Endothelial cell of umbilical vein (primary cell): ENCODE results near the gene FSTL4. TPM values are rescaled to one million over a fixed set of nuclear protein-coding genes. Genes with fewer than 3 reads are reported as not detected.

Experiments
- BruUV-seq: library from RNA; stranded (reverse); fragments of 400-500 nt; replicated peaks from 2 replicates; lab custom pipeline; 2021; lab: Mats Ljungman, UMichigan
- CTCF ChIA-PET: fragments of 300-600, 350-600 bp; sonication (Branson Sonifier 250); formaldehyde crosslinking; loops from one replicate; lab custom pipeline; 2021; ENCODE audit warnings: antibody characterized with exemption, inconsistent platforms; lab: Charles Lee
- POLR2A ChIA-PET: fragments of 300-600, 350-600 bp; sonication (Branson Sonifier 250); formaldehyde crosslinking; loops from one replicate; lab custom pipeline; 2021; ENCODE audit warnings: antibody characterized with exemption, inconsistent platforms; lab: Charles Lee
- DNase-seq: peaks from one replicate; pipeline ENCODE4 v3.0.0-alpha.2; 2011; ENCODE audit warnings: low read depth, low spot score
- FAIRE-seq: peaks from 2 replicates; lab custom pipeline; 2011; peaks lifted over from hg19 to GRCh38; lab: Jason Lieb, UNC
- H2AFZ ChIP-seq: 2 replicates; pipeline ENCODE4 v1.6.0; 2012; ENCODE audit warnings: low read depth, low read length, control low read depth, inconsistent platforms
- H3K27ac ChIP-seq: 2 replicates; pipeline ENCODE4 v1.5.1; 2011; ENCODE audit warnings: low read depth, mild to moderate bottlenecking, control low read depth, low read length, moderate library complexity; ENCODE audit not compliant: insufficient read depth
- H3K27me3 ChIP-seq, 2 experiments: 2 replicates each; pipeline versions ENCODE4 v1.6.0 to v1.6.1; 2011; ENCODE audit warnings: low read length in 2 of 2, mixed read lengths in 1 of 2; ENCODE audit not compliant: control insufficient read depth in 2 of 2, insufficient read depth in 2 of 2
- H3K36me3 ChIP-seq, 2 experiments: 2 replicates in 1 of 2; 3 replicates in 1 of 2; pipeline ENCODE4 v1.5.1; 2011; ENCODE audit warnings: low read length in 2 of 2, mild to moderate bottlenecking in 1 of 2, moderate library complexity in 1 of 2; ENCODE audit not compliant: control insufficient read depth in 2 of 2, insufficient read depth in 2 of 2; ENCODE audit errors: extremely low read depth in 1 of 2
- H3K4me1 ChIP-seq: 3 replicates; pipeline ENCODE4 v1.5.1; 2011; ENCODE audit warnings: mild to moderate bottlenecking, low read length; ENCODE audit not compliant: control insufficient read depth, insufficient read depth; ENCODE audit errors: extremely low read depth
- H3K4me2 ChIP-seq: 2 replicates; pipeline ENCODE4 v1.6.1; 2011; ENCODE audit warnings: low read length, control low read depth, mixed read lengths; ENCODE audit not compliant: insufficient read depth
- H3K4me3 ChIP-seq, 3 experiments: fragments of 200-600 bp in 1 of 3; sonication (generic), shearing (Covaris generic) in 1 of 3; replicated peaks in 1 of 3; 2 replicates each; pipeline ENCODE4 v1.5.1; 2011 to 2016; ENCODE audit warnings: control low read depth in 3 of 3, low read length in 3 of 3, mild to moderate bottlenecking in 2 of 3, inconsistent platforms in 1 of 3, low read depth in 1 of 3, moderate library complexity in 1 of 3; ENCODE audit not compliant: insufficient read depth in 1 of 3
- H3K79me2 ChIP-seq: 2 replicates; pipeline ENCODE4 v1.6.0; 2012; ENCODE audit warnings: low read length, inconsistent platforms; ENCODE audit not compliant: control insufficient read depth, insufficient read depth
- H3K9ac ChIP-seq: replicated peaks from 2 replicates; pipeline ENCODE3; 2011; ENCODE audit warnings: low read length, control low read depth; ENCODE audit not compliant: insufficient read depth; ENCODE audit errors: extremely low read depth
- H3K9me1 ChIP-seq: replicated peaks from 3 replicates; pipeline ENCODE4 v1.6.0; 2011; ENCODE audit warnings: mild to moderate bottlenecking, low read length; ENCODE audit not compliant: control insufficient read depth, insufficient read depth; ENCODE audit errors: extremely low read depth
- H3K9me3 ChIP-seq: replicated peaks from 2 replicates; pipeline ENCODE4 v1.5.1; 2012; ENCODE audit warnings: low read length, inconsistent platforms; ENCODE audit not compliant: control insufficient read depth, insufficient read depth
- H4K20me1 ChIP-seq: replicated peaks from 2 replicates; pipeline ENCODE3; 2011; ENCODE audit warnings: mild to moderate bottlenecking, low read length; ENCODE audit not compliant: control insufficient read depth, insufficient read depth; ENCODE audit errors: extremely low read depth
- EZH2 ChIP-seq: IDR thresholded peaks from 2 replicates; pipeline ENCODE4 v1.6.1; 2012; ENCODE audit warnings: borderline replicate concordance, low read depth, mild to moderate bottlenecking, moderate library complexity, low read length, inconsistent platforms; ENCODE audit not compliant: severe bottlenecking
- FOS ChIP-seq: IDR thresholded peaks from 2 replicates; pipeline ENCODE4 v1.6.1; 2011; ENCODE audit warnings: mild to moderate bottlenecking, low read length, moderate library complexity, borderline replicate concordance; ENCODE audit not compliant: insufficient read depth
- GATA2 ChIP-seq: IDR thresholded peaks from 2 replicates; pipeline ENCODE4 v1.7.0; 2011; ENCODE audit warnings: low read depth, mild to moderate bottlenecking, moderate library complexity, mixed read lengths, low read length; ENCODE audit not compliant: insufficient read length, insufficient read depth
- JUN ChIP-seq: IDR thresholded peaks from 2 replicates; pipeline ENCODE4 v1.6.1; 2011; ENCODE audit warnings: borderline replicate concordance, low read depth; ENCODE audit not compliant: insufficient read length, insufficient read depth
- MYC ChIP-seq: IDR thresholded peaks from one replicate; pipeline ENCODE4 v1.6.1; 2011; ENCODE audit warnings: mild to moderate bottlenecking, low read depth, low read length
- POLR2A ChIP-seq: IDR thresholded peaks from 2 replicates; pipeline ENCODE4 v1.6.1; 2012; ENCODE audit warnings: low read depth, mild to moderate bottlenecking, control low read depth, low read length
- POLR2AphosphoS5 ChIP-seq: IDR thresholded peaks from 2 replicates; pipeline ENCODE4 v1.6.1; 2012; ENCODE audit warnings: low read depth, mild to moderate bottlenecking, control low read depth, low read length, moderate library complexity; ENCODE audit not compliant: insufficient read depth
- dilution Hi-C: fragments of 300-500 bp; cut with MboI; formaldehyde crosslinking; loops from one replicate; pipeline ENCODE4 v1.15.0; 2019; ENCODE audit warnings: low sequenced_read_pairs; ENCODE audit not compliant: extremely low pct_ligation_motif_present
- intact Hi-C: fragments of 100-400 bp; cut with micrococcal nuclease; formaldehyde crosslinking; loops from one replicate; pipeline ENCODE4 v1.10.0; 2022
- polyA plus RNA-seq, 4 experiments: library from polyadenylated mRNA; depleted of rRNA in 3 of 4; stranded (reverse) in 3 of 4; unstranded in 1 of 4; fragments of >200 nt; gene quantifications; 2 replicates each; pipeline versions ENCODE4 v1.2.1 to v1.2.3, GENCODE V29; 2011 to 2012; ENCODE audit warnings: missing spikeins in 1 of 4
- total RNA-seq: library from RNA; stranded (reverse); gene quantifications from 2 replicates; pipeline ENCODE4 v1.2.3, GENCODE V29; 2021
- TF ChIP-seq, protein P1 (sequence below), 2 donors: IDR thresholded peaks; 1 replicate in 1 of 2; 2 replicates in 1 of 2; pipeline ENCODE4 v1.5.1; 2011; ENCODE audit warnings: low read length in 2 of 2, mild to moderate bottlenecking in 2 of 2, moderate library complexity in 2 of 2, control low read depth in 1 of 2, inconsistent platforms in 1 of 2, low read depth in 1 of 2; ENCODE audit not compliant: insufficient read depth in 1 of 2; ENCODE audit errors: extremely low read depth in 1 of 2
- TF ChIP-seq, protein P2 (sequence below): IDR thresholded peaks from 2 replicates; pipeline ENCODE4 v1.6.1; 2011; ENCODE audit not compliant: insufficient read depth, insufficient read length

Gene FSTL4
- total and polyA plus RNA-seq, 2 donors (not counting 3 experiments of a cell fraction or from before 2014, with no cell fraction given): 0.18 TPM; not detected in 1

GRCh38 chr5:133427121-133427777 lies 185.1 kb downstream of the FSTL4 start:
- H3K27ac ChIP-seq: no peak overlapping the region
- H3K9me3 ChIP-seq: no peaks in the 10 kb centered on the region
- H3K4me3 ChIP-seq: no peak overlapping the region
- no peak for TF ChIP-seq GATA2
- no peak for FAIRE-seq
- no peaks in the 10 kb centered on the region for H3K79me2 ChIP-seq
- no TSS peak for BruUV-seq
- intact Hi-C loops: no loop called here
- ChIA-PET CTCF (interaction anchor here (2.4 kb wide), 1 partner anchor 11 kb away, joined by 6 read pairs; no protein-coding TSS in a partner anchor), POLR2A (no interaction called here)
- H3K4me2 ChIP-seq: no peak overlapping the region
- DNase-seq: no peak
- H3K9me1 ChIP-seq: no peaks in the 10 kb centered on the region
- H3K36me3 ChIP-seq: no peaks in the 10 kb centered on the region
- no peak overlapping the region for H3K9ac ChIP-seq
- H3K4me1 ChIP-seq: no peaks in the 10 kb centered on the region
- no peaks in the 10 kb centered on the region for H4K20me1 ChIP-seq
- H3K27me3 ChIP-seq: peaks cover 7 to 10% of the 10 kb centered on the region in 2 experiments
- dilution Hi-C loops: no loop called here
- no peak overlapping the region for H2AFZ ChIP-seq

DNA sequence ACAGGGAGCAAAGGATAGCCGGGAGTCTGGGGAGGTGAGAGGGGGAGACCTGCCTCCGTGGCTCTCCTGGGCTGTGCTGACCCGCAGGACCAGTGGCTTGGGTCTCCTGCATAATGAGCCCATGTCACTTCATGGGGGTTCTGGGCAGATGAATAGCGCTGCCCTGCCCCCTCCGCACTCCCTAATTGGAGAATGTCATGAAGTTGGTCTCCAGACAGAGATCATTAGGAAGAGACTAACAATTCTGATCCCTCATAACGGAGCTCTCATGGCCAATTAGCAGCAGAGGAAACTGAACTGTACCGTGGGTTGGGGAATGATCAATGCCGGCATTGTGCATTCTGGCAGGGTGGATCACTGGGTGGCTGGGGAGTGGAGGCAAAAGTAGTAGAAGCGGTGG lies 186.1 kb downstream of the FSTL4 start:
- Histone ChIP-seq H3K4me1 (no peaks in the 10 kb centered on the region), H3K79me2 (no peaks in the 10 kb centered on the region), H3K36me3 (no peaks in the 10 kb centered on the region), H2AFZ (no peak overlapping the region), H3K9me3 (no peaks in the 10 kb centered on the region), H3K9ac (no peak overlapping the region), H4K20me1 (no peaks in the 10 kb centered on the region), H3K4me2 (no peak overlapping the region), H3K27me3 (peaks cover 3 to 7% of the 10 kb centered on the region in 2 experiments), H3K9me1 (no peaks in the 10 kb centered on the region), H3K4me3 (no peak overlapping the region), H3K27ac (no peak overlapping the region)
- CTCF ChIA-PET: interaction anchor here (1.1 to 2.4 kb wide), 4 partner anchors 12 to 519 kb away, joined by 3 to 6 read pairs (median 4); partner anchors contain the start of gene FSTL4
- dilution Hi-C loops (no loop called here), intact Hi-C loops (no loop called here)
- no TSS peak for BruUV-seq
- DNase-seq: no peak
- TF ChIP-seq, protein P1, sequence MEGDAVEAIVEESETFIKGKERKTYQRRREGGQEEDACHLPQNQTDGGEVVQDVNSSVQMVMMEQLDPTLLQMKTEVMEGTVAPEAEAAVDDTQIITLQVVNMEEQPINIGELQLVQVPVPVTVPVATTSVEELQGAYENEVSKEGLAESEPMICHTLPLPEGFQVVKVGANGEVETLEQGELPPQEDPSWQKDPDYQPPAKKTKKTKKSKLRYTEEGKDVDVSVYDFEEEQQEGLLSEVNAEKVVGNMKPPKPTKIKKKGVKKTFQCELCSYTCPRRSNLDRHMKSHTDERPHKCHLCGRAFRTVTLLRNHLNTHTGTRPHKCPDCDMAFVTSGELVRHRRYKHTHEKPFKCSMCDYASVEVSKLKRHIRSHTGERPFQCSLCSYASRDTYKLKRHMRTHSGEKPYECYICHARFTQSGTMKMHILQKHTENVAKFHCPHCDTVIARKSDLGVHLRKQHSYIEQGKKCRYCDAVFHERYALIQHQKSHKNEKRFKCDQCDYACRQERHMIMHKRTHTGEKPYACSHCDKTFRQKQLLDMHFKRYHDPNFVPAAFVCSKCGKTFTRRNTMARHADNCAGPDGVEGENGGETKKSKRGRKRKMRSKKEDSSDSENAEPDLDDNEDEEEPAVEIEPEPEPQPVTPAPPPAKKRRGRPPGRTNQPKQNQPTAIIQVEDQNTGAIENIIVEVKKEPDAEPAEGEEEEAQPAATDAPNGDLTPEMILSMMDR (IDR thresholded peaks at IDR 0.05; ENCODE audit: extremely low read depth in 1 of 2, insufficient read depth in 1 of 2, low read depth in 1 of 2, low read length in 2 of 2): no peak
- TF ChIP-seq FOS (no peak), MYC (no peak), POLR2A (no peak), EZH2 (no peak), GATA2 (no peak), JUN (no peak), POLR2AphosphoS5 (no peak)
- TF ChIP-seq, protein P2, sequence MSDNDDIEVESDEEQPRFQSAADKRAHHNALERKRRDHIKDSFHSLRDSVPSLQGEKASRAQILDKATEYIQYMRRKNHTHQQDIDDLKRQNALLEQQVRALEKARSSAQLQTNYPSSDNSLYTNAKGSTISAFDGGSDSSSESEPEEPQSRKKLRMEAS: no peak
- FAIRE-seq: no peak
- POLR2A ChIA-PET: no interaction called here
